ENCODE measurements around the gene HSD3B2.

Gene HSD3B2

GRCh38 chr1:119467219-119467618 lies 52.3 kb downstream of the HSD3B2 start:
- DNase-seq = no peak

- DNase-seq = peak; percentile 6
Observed at GRCh38 chr1:119467857-119468668, 53.1 kb downstream of the HSD3B2 start.

- no peak for DNase-seq
Observed at GRCh38 chr1:119469741-119470140, 54.8 kb downstream of the HSD3B2 start.

- no peak for DNase-seq
Observed at GRCh38 chr1:119470377-119470776, 55.4 kb downstream of the HSD3B2 start.

DNA sequence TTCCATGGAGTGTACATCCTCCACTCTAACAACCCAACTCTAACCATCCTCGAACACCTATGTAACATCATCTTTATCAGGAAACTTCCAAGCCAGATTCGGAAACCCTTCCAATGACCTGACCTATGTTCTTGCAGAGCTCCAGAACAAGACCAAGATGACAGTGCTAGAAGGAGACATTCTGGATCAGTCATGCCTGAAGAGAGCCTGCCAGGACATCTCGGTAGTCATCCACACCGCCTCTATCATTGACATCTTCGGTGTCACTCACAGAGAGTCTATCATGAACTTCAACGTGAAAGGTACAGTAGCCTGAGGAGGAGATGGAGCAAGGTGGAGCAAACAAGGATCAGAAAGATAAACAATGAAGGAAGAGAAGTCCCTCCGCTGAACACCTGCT lies 56.0 kb downstream of the HSD3B2 start:
- DNase-seq = no peak

GRCh38 chr1:119471566-119471965 lies 56.6 kb downstream of the HSD3B2 start:
- no peak for DNase-seq

DNA sequence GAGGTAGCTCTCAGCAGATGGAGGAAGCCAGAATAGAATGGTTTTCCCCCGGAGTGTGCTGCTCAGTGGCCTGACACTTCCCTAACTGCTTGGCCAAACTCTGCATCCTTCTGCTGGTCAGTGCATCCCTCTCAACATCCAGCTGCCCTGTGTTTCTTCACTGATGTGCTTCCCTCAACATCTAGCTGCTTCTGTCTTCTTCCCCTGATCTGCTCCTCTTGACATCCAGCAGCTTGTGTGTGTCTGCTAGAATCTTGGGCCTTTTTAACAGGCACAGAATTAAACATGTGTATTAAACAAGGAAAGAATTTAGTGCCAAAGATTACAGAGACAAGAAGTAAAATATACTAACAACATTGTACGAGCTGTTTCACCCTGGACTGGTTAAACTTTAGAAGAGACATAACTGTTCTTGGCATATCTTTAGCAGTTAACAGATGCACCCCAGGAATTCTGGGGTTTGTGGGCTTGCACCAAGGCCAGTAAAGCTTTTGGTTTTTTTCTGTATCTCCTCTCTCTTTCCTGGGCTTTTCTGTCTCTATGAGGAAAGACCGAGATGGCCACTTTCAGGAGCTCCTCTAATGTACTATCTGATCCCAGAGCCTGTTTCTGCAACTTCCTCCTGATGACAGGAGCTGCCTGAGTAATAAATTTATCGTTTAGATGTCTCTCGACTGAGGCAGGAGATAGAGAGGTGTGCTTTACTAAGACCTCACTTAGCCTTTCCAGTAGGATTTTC lies 57.3 kb downstream of the HSD3B2 start:
- no peak for DNase-seq
